H9 (cell line): ENCODE measurements around the gene TMEM115. TPM values are rescaled to one million over a fixed set of nuclear protein-coding genes. Genes with fewer than 3 reads are reported as not detected.

Experiments
- DNase-seq: peaks from one replicate; pipeline ENCODE4 v3.0.0-alpha.2; 2017
- H2AFZ ChIP-seq: one replicate; pipeline ENCODE4 v1.6.1; 2013; ENCODE audit warnings: mild to moderate bottlenecking, low read length, control low read depth, moderate library complexity
- H2AK5ac ChIP-seq: 2 replicates; pipeline ENCODE4 v1.6.1; 2013; ENCODE audit warnings: low read length, control low read depth, mixed read lengths; ENCODE audit not compliant: insufficient read length
- H2BK120ac ChIP-seq: one replicate; pipeline ENCODE4 v1.6.1; 2013; ENCODE audit warnings: low read depth, mild to moderate bottlenecking, low read length, control low read depth, inconsistent platforms; ENCODE audit not compliant: poor library complexity, severe bottlenecking
- H2BK12ac ChIP-seq: 2 replicates; pipeline ENCODE4 v1.6.1; 2013; ENCODE audit warnings: low read length, control low read depth, mixed read lengths, low read depth; ENCODE audit not compliant: insufficient read length
- H2BK15ac ChIP-seq: 2 replicates; pipeline ENCODE4 v1.6.1; 2013; ENCODE audit warnings: low read depth, low read length, control low read depth
- H2BK20ac ChIP-seq: one replicate; pipeline ENCODE4 v1.6.1; 2013; ENCODE audit warnings: low read depth, mild to moderate bottlenecking, low read length, control low read depth, inconsistent platforms; ENCODE audit not compliant: poor library complexity, severe bottlenecking
- H2BK5ac ChIP-seq: 2 replicates; pipeline ENCODE4 v1.6.1; 2013; ENCODE audit warnings: low read length, control low read depth, mixed read lengths; ENCODE audit not compliant: insufficient read length
- H3K14ac ChIP-seq: 2 replicates; pipeline ENCODE4 v1.6.1; 2013; ENCODE audit warnings: low read length, control low read depth; ENCODE audit not compliant: insufficient read depth
- H3K18ac ChIP-seq: 2 replicates; pipeline ENCODE4 v1.6.1; 2013; ENCODE audit warnings: low read depth, mild to moderate bottlenecking, mixed read lengths, low read length, control low read depth; ENCODE audit not compliant: insufficient read length
- H3K23ac ChIP-seq: 2 replicates; pipeline ENCODE4 v1.6.1; 2013; ENCODE audit warnings: low read length, control low read depth, mixed read lengths, low read depth; ENCODE audit not compliant: insufficient read length
- H3K23me2 ChIP-seq: 2 replicates; pipeline ENCODE4 v1.6.1; 2013; ENCODE audit warnings: low read depth, mild to moderate bottlenecking, mixed read lengths, low read length, control low read depth; ENCODE audit not compliant: insufficient read length, poor library complexity, severe bottlenecking
- H3K27ac ChIP-seq: 2 replicates; pipeline ENCODE4 v1.5.1; 2013; ENCODE audit warnings: low read length, control low read depth, mixed read lengths, low read depth; ENCODE audit not compliant: insufficient read length
- H3K27me3 ChIP-seq: 2 replicates; pipeline ENCODE4 v1.6.1; 2013; ENCODE audit warnings: low read length, control low read depth, inconsistent platforms; ENCODE audit not compliant: insufficient read depth
- H3K4ac ChIP-seq: 2 replicates; pipeline ENCODE4 v1.6.1; 2013; ENCODE audit warnings: low read depth, mild to moderate bottlenecking, control low read depth, inconsistent platforms, low read length, moderate library complexity
- H3K4me1 ChIP-seq: 2 replicates; pipeline ENCODE4 v1.6.1; 2013; ENCODE audit warnings: low read length, control low read depth, inconsistent platforms; ENCODE audit not compliant: insufficient read depth
- H3K4me2 ChIP-seq: 2 replicates; pipeline ENCODE4 v1.6.1; 2013; ENCODE audit warnings: low read length, control low read depth, mixed read lengths; ENCODE audit not compliant: insufficient read length, insufficient read depth
- H3K56ac ChIP-seq: 2 replicates; pipeline ENCODE4 v1.6.1; 2013; ENCODE audit warnings: low read depth, mild to moderate bottlenecking, mixed read lengths, low read length, control low read depth; ENCODE audit not compliant: insufficient read length
- H3K79me1 ChIP-seq: 2 replicates; pipeline ENCODE4 v1.6.1; 2013; ENCODE audit warnings: low read depth, mild to moderate bottlenecking, moderate library complexity, low read length, control low read depth, inconsistent platforms; ENCODE audit not compliant: insufficient read depth, poor library complexity, severe bottlenecking
- H3K79me2 ChIP-seq: 2 replicates; pipeline ENCODE4 v1.6.1; 2013; ENCODE audit warnings: low read length, control low read depth, inconsistent platforms; ENCODE audit not compliant: insufficient read depth
- H3K9ac ChIP-seq: 2 replicates; pipeline ENCODE4 v1.6.1; 2013; ENCODE audit warnings: low read length, control low read depth, mixed read lengths; ENCODE audit not compliant: insufficient read length; ENCODE audit errors: extremely low read depth
- H3K9me3 ChIP-seq: one replicate; pipeline ENCODE4 v1.6.1; 2013; ENCODE audit warnings: low read depth, low read length, inconsistent platforms; ENCODE audit not compliant: control insufficient read depth
- H3T11ph ChIP-seq: one replicate; pipeline ENCODE4 v1.6.1; 2013; ENCODE audit warnings: mild to moderate bottlenecking, low read length, control low read depth, inconsistent platforms
- H4K20me1 ChIP-seq: one replicate; pipeline ENCODE4 v1.6.1; 2013; ENCODE audit not compliant: control insufficient read depth, insufficient read length, insufficient read depth
- H4K5ac ChIP-seq: 2 replicates; pipeline ENCODE4 v1.6.1; 2013; ENCODE audit warnings: low read depth, mild to moderate bottlenecking, mixed read lengths, low read length, control low read depth; ENCODE audit not compliant: insufficient read length
- H4K8ac ChIP-seq: replicated peaks from 2 replicates; pipeline ENCODE4 v1.6.1; 2013; ENCODE audit warnings: low read length, control low read depth, mixed read lengths, low read depth; ENCODE audit not compliant: insufficient read length
- H4K91ac ChIP-seq: 2 replicates; pipeline ENCODE4 v1.6.1; 2013; ENCODE audit warnings: low read depth, mild to moderate bottlenecking, moderate library complexity, mixed read lengths, low read length, control low read depth; ENCODE audit not compliant: insufficient read length
- H3K27ac Mint-ChIP-seq, 3 experiments: 2 replicates in 2 of 3; 3 replicates in 1 of 3; pipeline ENCODE4 v1.8.0; 2020 to 2021; ENCODE audit warnings: mixed read lengths in 3 of 3, mild to moderate bottlenecking in 1 of 3, moderate library complexity in 1 of 3
- H3K27me3 Mint-ChIP-seq: 2 replicates; pipeline ENCODE4 v1.8.0; 2021; ENCODE audit warnings: low read depth, mild to moderate bottlenecking, moderate library complexity, mixed read lengths
- H3K36me3 Mint-ChIP-seq, 3 experiments: 2 replicates in 2 of 3; 3 replicates in 1 of 3; pipeline ENCODE4 v1.8.0; 2020 to 2021; ENCODE audit warnings: low read depth in 3 of 3, mixed read lengths in 3 of 3; ENCODE audit not compliant: insufficient read depth in 1 of 3
- H3K4me1 Mint-ChIP-seq, 2 experiments: 2 replicates each; pipeline ENCODE4 v1.8.0; 2020; ENCODE audit warnings: mixed read lengths in 2 of 2
- H3K4me3 Mint-ChIP-seq, 2 experiments: 2 replicates in 1 of 2; 3 replicates in 1 of 2; pipeline ENCODE4 v1.8.0; 2020 to 2021; ENCODE audit warnings: mild to moderate bottlenecking in 2 of 2, mixed read lengths in 2 of 2, moderate library complexity in 1 of 2
- H3K9me3 Mint-ChIP-seq, 2 experiments: 2 replicates in 1 of 2; 3 replicates in 1 of 2; pipeline ENCODE4 v1.8.0; 2020; ENCODE audit warnings: mild to moderate bottlenecking in 2 of 2, mixed read lengths in 2 of 2, moderate library complexity in 1 of 2
- CTCF ChIP-seq: fragments of 200-600 bp; sonication (generic); conservative IDR thresholded peaks from 3 replicates; pipeline ENCODE4 v1.8.0; 2021; ENCODE audit warnings: antibody characterized with exemption, mild to moderate bottlenecking
- WGBS: extraction: QIAGEN DNeasy Blood & Tissue Kit; methylation state at CpG from one replicate; pipeline ENCODE4 v1.1.7; 2013; ENCODE audit warnings: missing lambda C conversion rate, low lambda C conversion rate, mixed read lengths; ENCODE audit not compliant: insufficient read length; ENCODE audit errors: extremely low coverage; 5-methylcytosine and 5-hydroxymethylcytosine counted together
- total RNA-seq: library from RNA; stranded (reverse); gene quantifications from 2 replicates; pipeline ENCODE4 v1.2.1, GENCODE V29; 2021

The TMEM115 gene
- total RNA-seq, 1 experiment from 2014 or later, result 32.3 TPM

- Mint-ChIP-seq H3K4me3 (peak within 1 kb of the TSS; percentile 85 to 90), H3K36me3 (peaks cover 31 to 49% (median 37%) of the 10 kb centered on the region in 3 experiments), H3K27ac (peak within 1 kb of the TSS; percentile 98 to 100 (median 99)), H3K27me3 (no peaks in the 10 kb centered on the region), H3K9me3 (no peaks in the 10 kb centered on the region), H3K4me1 (peaks cover 22 to 50% of the 10 kb centered on the region in 2 experiments)
- H3K4me2 ChIP-seq, result peak within 1 kb of the TSS; percentile 37
- H4K5ac ChIP-seq, result no peak within 1 kb of the TSS
- H2BK15ac ChIP-seq, result no peak within 1 kb of the TSS
- H2BK20ac ChIP-seq, result no peak within 1 kb of the TSS
- H4K20me1 ChIP-seq, result no peaks in the 10 kb centered on the region
- H3K79me1 ChIP-seq, result peaks cover 4% of the 10 kb centered on the region
- no peak within 1 kb of the TSS for H3K27ac ChIP-seq
- H3K14ac ChIP-seq, result peak within 1 kb of the TSS; percentile 36; the same call in 1 of the 2 replicates
- H3T11ph ChIP-seq, result no peak within 1 kb of the TSS
- no peak within 1 kb of the TSS for H3K23ac ChIP-seq
- peaks cover 6% of the 10 kb centered on the region; the same call in 1 of the 2 replicates for H3K4me1 ChIP-seq
- peak within 1 kb of the TSS; percentile 87 for H3K9ac ChIP-seq
- peak within 1 kb of the TSS; percentile 41 for H3K18ac ChIP-seq
- DNase-seq, result peak; percentile 67
- peaks cover 19% of the 10 kb centered on the region for H3K23me2 ChIP-seq
- TF ChIP-seq CTCF, result no peak
- H3K27me3 ChIP-seq, result no peaks in the 10 kb centered on the region
- no peak within 1 kb of the TSS for H2BK120ac ChIP-seq
- H2AK5ac ChIP-seq, result no peak within 1 kb of the TSS
- H3K9me3 ChIP-seq, result no peaks in the 10 kb centered on the region
- H3K56ac ChIP-seq, result no peak within 1 kb of the TSS
- H4K8ac ChIP-seq, result no peak within 1 kb of the TSS
- H2AFZ ChIP-seq, result no peak within 1 kb of the TSS
- WGBS, result no CpG with 5 or more reads among the region's 31 CpGs
- no peak within 1 kb of the TSS for H2BK5ac ChIP-seq
- H3K79me2 ChIP-seq, result peaks cover 8% of the 10 kb centered on the region; the same call in 1 of the 2 replicates
- no peak within 1 kb of the TSS for H2BK12ac ChIP-seq
- H3K4ac ChIP-seq, result no peak within 1 kb of the TSS
- no peak within 1 kb of the TSS for H4K91ac ChIP-seq
These were observed 36.8 kb downstream of the TMEM115 start, which contains the start of gene HYAL2 for GRCh38 chr3:50322386-50323091. Gene HYAL2 (minus strand): TSS chr3:50322745. CDS start chr3:50320489, 2,256 bp downstream.
